Esophagus muscularis mucosa (tissue), 4 donors: Measurements from ENCODE around the gene PPP1CA.

ENCODE experiments used
- EP300 ChIP-seq: sonication (generic); formaldehyde crosslinking; IDR thresholded peaks from one replicate; pipeline ENCODE4 v1.6.1; 2017; ENCODE audit warnings: antibody characterized with exemption
- POLR2A ChIP-seq: fragments of 450-650 bp; IDR thresholded peaks from one replicate; pipeline ENCODE4 v1.6.1; 2017; ENCODE audit warnings: antibody characterized with exemption, moderate library complexity, mild to moderate bottlenecking, low read depth
- TF ChIP-seq, protein P1 (sequence below), 3 experiments: fragments of 200-600 bp in 2 of 3; fragments of 450-650 bp in 1 of 3; sonication (generic) in 2 of 3; IDR thresholded peaks; one replicate each; pipeline ENCODE4 v1.5.1; 2017 to 2019; ENCODE audit warnings: antibody characterized with exemption in 3 of 3, mild to moderate bottlenecking in 2 of 3, moderate library complexity in 1 of 3

DNA sequence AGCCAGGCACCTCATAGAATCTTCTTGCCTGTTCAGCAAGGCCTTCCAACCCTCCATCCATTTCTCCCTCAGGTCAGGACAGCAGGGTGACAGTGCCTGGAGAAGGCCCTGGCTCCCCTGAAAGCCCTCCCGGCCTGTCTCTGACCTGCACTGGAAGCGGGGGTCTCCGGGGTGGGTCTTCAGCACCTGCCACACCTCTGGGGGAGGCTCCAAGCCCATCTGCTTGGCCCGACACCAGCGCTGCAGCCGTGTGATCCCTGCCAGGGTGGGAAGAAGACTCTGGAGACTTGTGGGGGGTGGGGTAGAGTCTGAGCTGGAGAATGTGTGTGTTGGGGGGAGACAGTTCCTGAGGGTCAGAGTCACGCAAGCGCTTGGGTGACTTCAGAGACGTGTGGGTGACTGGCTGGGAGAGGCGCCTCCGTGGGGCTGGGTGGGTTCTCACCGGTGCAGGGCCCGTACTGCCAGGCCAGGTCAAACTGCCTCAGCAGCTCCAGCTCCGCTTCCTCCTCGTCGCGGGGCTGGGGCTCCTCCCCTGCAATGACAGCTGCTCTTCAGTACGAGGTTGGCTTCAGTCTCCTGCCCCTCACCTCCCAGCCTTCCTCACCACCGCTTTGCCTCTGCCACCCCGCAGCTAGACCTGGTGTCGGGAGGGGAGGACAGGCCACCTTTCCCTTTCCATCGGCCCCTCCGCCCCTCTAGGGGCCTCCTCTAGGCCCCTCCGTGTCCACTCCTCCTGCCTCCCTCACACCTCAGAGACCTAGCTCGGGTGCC lies 48.9 kb downstream of the PPP1CA start:
- TF ChIP-seq, protein P1, sequence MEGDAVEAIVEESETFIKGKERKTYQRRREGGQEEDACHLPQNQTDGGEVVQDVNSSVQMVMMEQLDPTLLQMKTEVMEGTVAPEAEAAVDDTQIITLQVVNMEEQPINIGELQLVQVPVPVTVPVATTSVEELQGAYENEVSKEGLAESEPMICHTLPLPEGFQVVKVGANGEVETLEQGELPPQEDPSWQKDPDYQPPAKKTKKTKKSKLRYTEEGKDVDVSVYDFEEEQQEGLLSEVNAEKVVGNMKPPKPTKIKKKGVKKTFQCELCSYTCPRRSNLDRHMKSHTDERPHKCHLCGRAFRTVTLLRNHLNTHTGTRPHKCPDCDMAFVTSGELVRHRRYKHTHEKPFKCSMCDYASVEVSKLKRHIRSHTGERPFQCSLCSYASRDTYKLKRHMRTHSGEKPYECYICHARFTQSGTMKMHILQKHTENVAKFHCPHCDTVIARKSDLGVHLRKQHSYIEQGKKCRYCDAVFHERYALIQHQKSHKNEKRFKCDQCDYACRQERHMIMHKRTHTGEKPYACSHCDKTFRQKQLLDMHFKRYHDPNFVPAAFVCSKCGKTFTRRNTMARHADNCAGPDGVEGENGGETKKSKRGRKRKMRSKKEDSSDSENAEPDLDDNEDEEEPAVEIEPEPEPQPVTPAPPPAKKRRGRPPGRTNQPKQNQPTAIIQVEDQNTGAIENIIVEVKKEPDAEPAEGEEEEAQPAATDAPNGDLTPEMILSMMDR (IDR thresholded peaks at IDR 0.05) = no peak
- TF ChIP-seq POLR2A (no peak), EP300 (no peak)
